ENCODE results near the gene TMEM214.
A peak's percentile ranks its signal among the peaks of the same experiment; 100 is the strongest.

TMEM214 gene

GRCh38 chr2:27032495-27033252, at the start of gene TMEM214:
TSS of gene TMEM214 (plus strand) at chr2:27032965. CDS start at chr2:27033016, 51 bp downstream.
- peak; percentile 44 for DNase-seq (ENCODE audit: low read depth)

- DNase-seq (ENCODE audit: low read depth) = no peak
Measured at GRCh38 chr2:26983746-26984145, 49.0 kb upstream of the TMEM214 start.

GRCh38 chr2:26985807-26986206, 47.0 kb upstream of the TMEM214 start:
- DNase-seq (ENCODE audit: low read depth) = no peak

- DNase-seq (ENCODE audit: low read depth) = no peak
Measured at GRCh38 chr2:26986576-26986975, 46.2 kb upstream of the TMEM214 start.

GRCh38 chr2:26988058-26988860, 44.5 kb upstream of the TMEM214 start:
- DNase-seq (ENCODE audit: low read depth) = peak; percentile 44

- DNase-seq (ENCODE audit: low read depth) = no peak
Measured at GRCh38 chr2:26989156-26989555, 43.6 kb upstream of the TMEM214 start.

- no peak for DNase-seq (ENCODE audit: low read depth)
Measured at GRCh38 chr2:26991717-26992116, 41.0 kb upstream of the TMEM214 start.

GRCh38 chr2:26993768-26994167, 39.0 kb upstream of the TMEM214 start:
- DNase-seq (ENCODE audit: low read depth) = no peak

GRCh38 chr2:26994983-26995382, 37.8 kb upstream of the TMEM214 start:
- DNase-seq (ENCODE audit: low read depth) = no peak

GRCh38 chr2:26997394-26997793, 35.4 kb upstream of the TMEM214 start:
- no peak for DNase-seq (ENCODE audit: low read depth)

GRCh38 chr2:26998323-26998722, 34.4 kb upstream of the TMEM214 start:
- DNase-seq (ENCODE audit: low read depth) = no peak

GRCh38 chr2:27000228-27000627, 32.5 kb upstream of the TMEM214 start:
- no peak for DNase-seq (ENCODE audit: low read depth)

GRCh38 chr2:27000995-27001394, 31.8 kb upstream of the TMEM214 start:
- no peak for DNase-seq (ENCODE audit: low read depth)

GRCh38 chr2:27001950-27002349, 30.8 kb upstream of the TMEM214 start:
- no peak for DNase-seq (ENCODE audit: low read depth)

GRCh38 chr2:27003007-27003406, 29.8 kb upstream of the TMEM214 start:
- DNase-seq (ENCODE audit: low read depth) = no peak

GRCh38 chr2:27003857-27004256, 28.9 kb upstream of the TMEM214 start:
- DNase-seq (ENCODE audit: low read depth) = no peak

GRCh38 chr2:27006602-27007415, 26.0 kb upstream of the TMEM214 start:
- no peak for DNase-seq (ENCODE audit: low read depth)

GRCh38 chr2:27007416-27008374, 25.1 kb upstream of the TMEM214 start:
- no peak for DNase-seq (ENCODE audit: low read depth)

- no peak for DNase-seq (ENCODE audit: low read depth)
Measured at GRCh38 chr2:27008678-27009077, 24.1 kb upstream of the TMEM214 start.

- no peak for DNase-seq (ENCODE audit: low read depth)
Measured at GRCh38 chr2:27009083-27009482, 23.7 kb upstream of the TMEM214 start.

GRCh38 chr2:27009716-27010115, 23.0 kb upstream of the TMEM214 start:
- no peak for DNase-seq (ENCODE audit: low read depth)

All from GM04503 (cell line).